H1 (cell line): ENCODE data around the gene TXNDC2. TPM values are rescaled to one million over a fixed set of nuclear protein-coding genes. Genes with fewer than 3 reads are reported as not detected.

Experiments used
- CBX8 ChIP-seq: fragments of 300-800, 300-1000 bp; sonication (generic); IDR thresholded peaks from 2 replicates; pipeline ENCODE4 v1.7.1; 2016; ENCODE audit warnings: low read depth, low read length, borderline replicate concordance
- CEBPB ChIP-seq: IDR thresholded peaks from 2 replicates; pipeline ENCODE4 v1.6.1; 2012; ENCODE audit warnings: low read depth, low read length
- CREB1 ChIP-seq: IDR thresholded peaks from 2 replicates; pipeline ENCODE4 v1.6.1; 2012; ENCODE audit warnings: inconsistent platforms
- HDAC2 ChIP-seq, 2 experiments: fragments of 300-600 bp in 1 of 2; sonication (generic) in 1 of 2; IDR thresholded peaks; 2 replicates each; pipeline ENCODE4 v1.6.1; 2011 to 2012; ENCODE audit warnings: low read depth in 2 of 2, low read length in 2 of 2, mild to moderate bottlenecking in 2 of 2, moderate library complexity in 2 of 2, borderline replicate concordance in 1 of 2, inconsistent platforms in 1 of 2
- JUND ChIP-seq: IDR thresholded peaks from 2 replicates; pipeline ENCODE4 v1.6.1; 2011; ENCODE audit warnings: mild to moderate bottlenecking, improper control_type of control experiment, low read length
- MAX ChIP-seq: IDR thresholded peaks from 2 replicates; pipeline ENCODE4 v1.6.1; 2012; ENCODE audit warnings: inconsistent platforms
- POU5F1 ChIP-seq: IDR thresholded peaks from 2 replicates; pipeline ENCODE4 v1.6.1; 2011; ENCODE audit warnings: low read depth, mild to moderate bottlenecking, low read length, moderate library complexity
- SRF ChIP-seq: IDR thresholded peaks from 2 replicates; pipeline ENCODE4 v1.6.1; 2011; ENCODE audit warnings: mild to moderate bottlenecking, low read depth, low read length, moderate library complexity
- polyA plus RNA-seq, 7 experiments: library from polyadenylated mRNA; depleted of rRNA in 3 of 7; stranded (reverse) in 5 of 7; unstranded in 2 of 7; fragments of >200 nt in 5 of 7; fragments of 200-250 nt in 2 of 7; gene quantifications; 1 replicate in 5 of 7; 2 replicates in 1 of 7; 4 replicates in 1 of 7; pipeline versions ENCODE4 v1.2.1 to v1.2.3, GENCODE V29; 2011 to 2013; ENCODE audit warnings: missing spikeins in 2 of 7, mixed read lengths in 2 of 7
- total RNA-seq: library from RNA; stranded (reverse); fragmentation: NEBNext Ultra II Directional; extraction: Animal tissue kit (Norgen Biotek cat#: 25700); gene quantifications from 2 replicates; pipeline ENCODE4 v1.2.1, GENCODE V29; 2021

Gene TXNDC2
- total and polyA plus RNA-seq, 2 of the 8 experiments (the other 6 are each of a cell fraction or from before 2014, with no cell fraction given), result 0.09 TPM; not detected in 1

GRCh38 chr18:9854801-9855676, 30.7 kb upstream of the TXNDC2 start (continued):
- no peak for TF ChIP-seq MAX
- no peak for TF ChIP-seq SRF
- TF ChIP-seq CEBPB, result no peak
- no peak for TF ChIP-seq HDAC2 (IDR thresholded peaks at IDR 0.05; ENCODE audit: borderline replicate concordance in 1 of 2, low read depth in 2 of 2, low read length in 2 of 2)
- no peak for TF ChIP-seq POU5F1
- TF ChIP-seq CREB1, result no peak
- no peak for TF ChIP-seq JUND
- no peak for TF ChIP-seq CBX8
- TF ChIP-seq, all 59 proteins: peak for 0
